IPS-11a (cell line): ENCODE data around the gene FHIT.
"Not testable (repeated sequence)": the region's sequence is repeated elsewhere in the genome, so short reads cannot be mapped to it uniquely, and the experiment has no call there.

ENCODE experiments used
- H3K4me3 ChIP-seq: one replicate; pipeline ENCODE4 v1.5.1; 2013; ENCODE audit warnings: low read depth, low read length, control low read depth

FHIT gene

GRCh38 chr3:60949146-60949545 is 302.1 kb downstream of the FHIT start:
- H3K4me3 ChIP-seq = no peak overlapping the region

DNA sequence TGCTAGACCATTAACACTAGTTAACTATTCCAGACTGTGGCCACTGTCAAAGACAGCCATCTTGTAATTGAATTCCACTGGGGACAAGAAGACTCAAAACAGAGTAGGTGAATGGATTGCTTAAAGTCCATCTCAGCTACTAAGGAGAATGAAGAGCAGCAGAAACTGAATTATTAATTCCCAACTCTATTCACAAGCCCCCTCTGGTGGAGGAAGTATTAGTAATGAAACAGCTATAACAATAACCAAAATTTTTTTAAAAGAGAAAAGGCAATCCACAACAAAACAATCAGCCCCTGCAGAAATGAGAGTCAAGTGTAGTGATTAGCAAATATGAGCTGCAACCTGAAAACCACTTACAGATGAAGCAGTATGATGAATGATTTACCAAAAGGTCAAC is 302.8 kb downstream of the FHIT start:
- H3K4me3 ChIP-seq = no peak overlapping the region

GRCh38 chr3:60935709-60936108 is 315.5 kb downstream of the FHIT start:
- H3K4me3 ChIP-seq = no peak overlapping the region

DNA sequence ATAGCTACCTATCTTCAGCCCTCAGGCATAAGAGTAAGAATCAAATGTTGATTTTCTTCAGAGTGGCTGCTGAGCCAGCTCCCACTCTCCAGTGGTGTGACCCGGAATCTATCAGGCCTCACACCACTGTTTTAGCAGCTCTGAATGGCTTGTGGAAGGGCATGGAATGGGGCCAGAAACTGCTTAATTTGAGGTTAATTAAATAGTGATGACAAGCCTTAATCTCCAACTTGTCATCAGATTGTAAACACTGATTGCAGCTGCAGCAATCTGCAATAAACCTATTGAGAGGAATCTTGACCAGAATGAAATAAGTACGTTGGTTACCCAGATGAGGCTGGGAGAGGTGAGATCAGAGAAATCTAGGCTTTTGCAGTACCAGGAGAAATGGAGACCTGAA is 317.4 kb downstream of the FHIT start:
- no peak overlapping the region for H3K4me3 ChIP-seq

GRCh38 chr3:60932643-60933042 is 318.6 kb downstream of the FHIT start:
- no peak overlapping the region for H3K4me3 ChIP-seq

DNA sequence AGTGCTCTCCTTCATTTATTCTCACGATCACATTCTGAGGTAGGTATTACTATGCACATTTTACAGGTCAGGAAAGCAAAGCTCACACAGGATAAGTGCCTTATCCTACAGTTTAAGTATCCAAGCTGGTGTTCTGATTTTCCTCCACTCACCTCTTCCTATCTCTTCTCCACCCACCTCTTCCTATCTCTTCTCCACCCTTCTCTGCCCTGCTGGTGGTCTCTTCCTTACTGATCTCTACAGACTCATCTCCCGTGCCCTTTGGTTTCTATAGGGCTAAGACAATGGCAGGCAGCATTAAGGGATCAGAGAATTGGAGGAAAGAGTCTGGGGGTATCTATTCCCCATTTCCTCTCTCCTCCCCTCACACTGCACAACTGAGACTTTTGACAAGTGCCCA is 319.1 kb downstream of the FHIT start:
- H3K4me3 ChIP-seq = no peak overlapping the region

- H3K4me3 ChIP-seq = no peak overlapping the region
Observed at GRCh38 chr3:60931452-60931851, 319.8 kb downstream of the FHIT start.

DNA sequence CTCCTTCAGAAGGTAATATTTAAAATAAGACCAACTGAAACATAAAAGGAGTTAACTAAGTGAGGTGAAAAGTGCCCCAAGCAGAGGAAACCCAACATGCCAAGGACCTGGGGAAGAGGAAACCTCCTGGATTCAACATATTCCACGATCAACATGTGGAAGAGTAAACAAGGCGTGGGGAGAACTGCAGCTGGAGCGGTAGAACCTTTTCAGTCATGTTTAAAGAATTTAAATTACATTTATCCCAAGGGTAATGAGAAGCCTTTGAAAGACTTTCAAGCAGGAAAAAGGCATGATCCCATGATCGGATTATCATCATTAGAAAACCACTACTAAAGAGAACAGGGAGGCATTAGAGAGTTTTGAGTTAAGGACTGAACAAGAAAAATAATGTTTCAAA is 330.7 kb downstream of the FHIT start:
- H3K4me3 ChIP-seq = no peak overlapping the region

DNA sequence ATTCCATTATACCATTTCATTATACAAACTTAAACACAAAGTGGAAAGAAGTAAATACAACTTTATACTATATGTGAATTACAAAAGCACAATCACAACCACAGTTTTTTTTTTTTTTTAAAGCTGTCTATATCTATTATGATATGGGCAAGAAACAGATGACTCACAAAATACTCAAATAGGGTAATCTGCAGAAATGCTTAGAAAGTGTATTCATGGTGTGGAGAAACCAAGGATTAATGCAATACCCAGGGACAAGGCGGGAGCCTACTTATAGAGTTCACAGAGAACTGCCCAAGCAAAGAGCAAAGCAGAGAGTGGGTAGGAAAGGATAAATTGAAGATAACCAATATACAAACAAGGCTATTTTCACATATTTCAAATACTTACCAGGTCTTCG is 332.0 kb downstream of the FHIT start:
- no peak overlapping the region for H3K4me3 ChIP-seq

- no peak overlapping the region for H3K4me3 ChIP-seq
Observed at GRCh38 chr3:60917141-60917540, 334.1 kb downstream of the FHIT start.

- H3K4me3 ChIP-seq = no peak overlapping the region
Observed at GRCh38 chr3:60916546-60916945, 334.7 kb downstream of the FHIT start.

DNA sequence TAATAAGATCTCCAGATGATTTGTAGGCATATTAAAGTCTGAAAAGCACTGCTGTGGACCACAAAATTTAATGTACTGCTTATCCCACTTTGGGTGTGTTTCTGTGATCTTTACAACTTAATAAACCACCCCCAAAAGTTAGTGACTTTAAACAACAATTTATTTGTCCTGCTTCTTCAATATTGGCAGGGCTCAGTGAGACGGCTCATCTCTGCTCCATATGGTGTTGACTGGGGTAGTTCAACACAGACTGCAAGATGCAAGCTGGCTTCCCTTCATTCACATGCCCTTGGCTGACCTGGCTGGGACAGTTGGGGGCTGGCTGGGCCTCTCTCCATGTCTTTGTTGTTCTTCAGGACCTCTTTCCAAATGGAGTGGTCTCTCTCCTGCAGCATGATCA is 337.8 kb downstream of the FHIT start:
- H3K4me3 ChIP-seq = no peak overlapping the region

DNA sequence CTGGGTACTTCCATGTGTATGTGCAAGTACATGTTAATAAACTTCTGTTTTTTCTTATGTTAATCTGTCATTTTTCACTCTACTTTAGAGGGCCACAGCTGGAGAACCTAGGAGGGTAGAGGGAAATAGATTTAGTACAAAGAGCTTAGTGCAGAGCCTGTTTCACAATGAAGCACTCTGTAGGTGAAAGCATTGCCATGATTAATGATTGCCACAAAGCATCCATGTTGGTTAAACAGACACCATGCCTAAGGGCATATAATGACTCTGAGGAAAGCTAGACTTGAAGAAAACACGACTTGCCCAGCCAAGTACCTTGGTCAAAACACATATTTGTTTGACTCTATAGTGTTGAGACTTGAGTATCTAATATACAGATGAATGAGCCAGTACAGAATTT is 338.4 kb downstream of the FHIT start:
- H3K4me3 ChIP-seq = no peak overlapping the region

- H3K4me3 ChIP-seq = no peak overlapping the region
Observed at GRCh38 chr3:60912142-60912541, 339.1 kb downstream of the FHIT start.

GRCh38 chr3:60909526-60909925 is 341.7 kb downstream of the FHIT start:
- H3K4me3 ChIP-seq = no peak overlapping the region

GRCh38 chr3:60906283-60906682 is 345.0 kb downstream of the FHIT start:
- no peak overlapping the region for H3K4me3 ChIP-seq

GRCh38 chr3:60898321-60898720 is 352.9 kb downstream of the FHIT start:
- no peak overlapping the region for H3K4me3 ChIP-seq

GRCh38 chr3:60893946-60894345 is 357.3 kb downstream of the FHIT start:
- no peak overlapping the region for H3K4me3 ChIP-seq

- H3K4me3 ChIP-seq = no peak overlapping the region
Observed at GRCh38 chr3:60890226-60890625, 361.0 kb downstream of the FHIT start.

GRCh38 chr3:60888952-60889351 is 362.3 kb downstream of the FHIT start:
- not testable (repeated sequence) for H3K4me3 ChIP-seq

GRCh38 chr3:60887574-60887973 is 363.7 kb downstream of the FHIT start:
- no peak overlapping the region for H3K4me3 ChIP-seq

GRCh38 chr3:60886518-60886917 is 364.7 kb downstream of the FHIT start:
- H3K4me3 ChIP-seq = no peak overlapping the region

- H3K4me3 ChIP-seq = no peak overlapping the region
Observed at GRCh38 chr3:60884005-60884404, 367.2 kb downstream of the FHIT start.

DNA sequence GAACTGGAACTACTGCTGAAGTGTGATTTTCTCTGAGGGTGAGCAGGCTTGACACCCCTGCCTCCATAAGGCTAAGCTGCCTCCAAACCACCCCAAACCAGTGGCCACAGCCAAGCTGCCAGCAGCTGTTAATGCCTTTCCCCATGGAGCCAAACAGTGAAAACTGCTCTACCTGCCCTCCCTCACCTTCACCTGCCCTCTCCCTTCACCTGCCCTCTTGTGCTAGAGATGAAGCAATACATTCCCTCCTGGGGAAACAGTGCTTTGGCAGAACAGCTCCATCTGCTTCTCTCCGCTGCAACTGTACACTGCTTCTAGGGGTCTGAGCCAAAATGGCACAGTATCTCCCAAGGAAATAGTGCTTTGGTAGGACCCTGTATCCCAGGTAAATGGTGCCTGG is 374.1 kb downstream of the FHIT start:
- no peak overlapping the region for H3K4me3 ChIP-seq
